Astrocyte (in vitro differentiated cells and primary cell): ENCODE results near the gene MVD. TPM values are rescaled to one million over a fixed set of nuclear protein-coding genes. Genes with fewer than 3 reads are reported as not detected.
"Not testable (repeated sequence)": the region's sequence is repeated elsewhere in the genome, so short reads cannot be mapped to it uniquely, and the experiment has no call there.

ENCODE experiments used
- DNase-seq: peaks from one replicate; pipeline ENCODE4 v3.0.0-alpha.2; 2010; ENCODE audit warnings: low read depth
- FAIRE-seq: peaks from 2 replicates; lab custom pipeline; 2011; peaks lifted over from hg19 to GRCh38; lab: Jason Lieb, UNC
- H2AFZ ChIP-seq: 2 replicates; pipeline ENCODE4 v1.6.0; 2012; ENCODE audit warnings: low read depth, low read length, inconsistent platforms
- H3K27ac ChIP-seq: 2 replicates; pipeline ENCODE4 v1.5.1; 2011; ENCODE audit warnings: low read depth, low read length, inconsistent platforms
- H3K27me3 ChIP-seq: 2 replicates; pipeline ENCODE4 v1.6.0; 2011; ENCODE audit warnings: low read length, inconsistent platforms; ENCODE audit not compliant: insufficient read depth
- H3K36me3 ChIP-seq: 2 replicates; pipeline ENCODE4 v1.5.1; 2011; ENCODE audit warnings: low read length, inconsistent platforms; ENCODE audit not compliant: insufficient read depth
- H3K4me1 ChIP-seq: 2 replicates; pipeline ENCODE4 v1.5.1; 2011; ENCODE audit warnings: low read length, inconsistent platforms; ENCODE audit not compliant: insufficient read depth
- H3K4me2 ChIP-seq: 2 replicates; pipeline ENCODE4 v1.6.0; 2012; ENCODE audit warnings: low read length, inconsistent platforms
- H3K4me3 ChIP-seq: 2 replicates; pipeline ENCODE4 v1.5.1; 2011; ENCODE audit warnings: low read depth, mild to moderate bottlenecking, low read length, inconsistent platforms; ENCODE audit not compliant: insufficient read depth
- H3K79me2 ChIP-seq: 2 replicates; pipeline ENCODE4 v1.6.0; 2012; ENCODE audit warnings: mild to moderate bottlenecking, low read length, inconsistent platforms; ENCODE audit not compliant: insufficient read depth
- H3K9ac ChIP-seq: 2 replicates; pipeline ENCODE4 v1.6.0; 2012; ENCODE audit warnings: mild to moderate bottlenecking, low read length, inconsistent platforms
- H3K9me3 ChIP-seq: 2 replicates; pipeline ENCODE4 v1.5.1; 2012; ENCODE audit warnings: low read depth, mild to moderate bottlenecking, low read length, inconsistent platforms; ENCODE audit not compliant: insufficient read depth
- H4K20me1 ChIP-seq: 2 replicates; pipeline ENCODE4 v1.6.0; 2012; ENCODE audit warnings: low read length, inconsistent platforms; ENCODE audit not compliant: insufficient read depth
- H3K27ac Mint-ChIP-seq: one replicate; pipeline ENCODE4 v1.8.0; 2021; ENCODE audit warnings: mild to moderate bottlenecking, mixed read lengths; ENCODE audit not compliant: unreplicated experiment
- H3K27me3 Mint-ChIP-seq: one replicate; pipeline ENCODE4 v1.8.0; 2021; ENCODE audit warnings: low read depth, mixed read lengths; ENCODE audit not compliant: unreplicated experiment
- H3K36me3 Mint-ChIP-seq: one replicate; pipeline ENCODE4 v1.8.0; 2021; ENCODE audit warnings: low read depth, mixed read lengths; ENCODE audit not compliant: unreplicated experiment
- H3K4me1 Mint-ChIP-seq: one replicate; pipeline ENCODE4 v1.8.0; 2021; ENCODE audit warnings: low read depth, mixed read lengths; ENCODE audit not compliant: unreplicated experiment
- H3K4me3 Mint-ChIP-seq: one replicate; pipeline ENCODE4 v1.8.0; 2021; ENCODE audit warnings: mild to moderate bottlenecking, moderate library complexity, mixed read lengths; ENCODE audit not compliant: unreplicated experiment
- H3K9me3 Mint-ChIP-seq: one replicate; pipeline ENCODE4 v1.8.0; 2021; ENCODE audit warnings: mild to moderate bottlenecking, mixed read lengths; ENCODE audit not compliant: unreplicated experiment
- EZH2 ChIP-seq: IDR thresholded peaks from 2 replicates; pipeline ENCODE4 v1.6.1; 2012; ENCODE audit warnings: mild to moderate bottlenecking, low read length, inconsistent platforms; ENCODE audit not compliant: insufficient read depth
- total RNA-seq: library from RNA; stranded (reverse); gene quantifications from 2 replicates; pipeline ENCODE4 v1.2.1, GENCODE V29; 2021
- TF ChIP-seq, protein P1 (sequence below): IDR thresholded peaks from 2 replicates; pipeline ENCODE4 v1.5.1; 2011; ENCODE audit warnings: low read depth, mild to moderate bottlenecking, inconsistent platforms, low read length, moderate library complexity; ENCODE audit not compliant: insufficient read depth

MVD gene
- total RNA-seq, 1 donor from 2014 or later, result 63.9 TPM

DNA sequence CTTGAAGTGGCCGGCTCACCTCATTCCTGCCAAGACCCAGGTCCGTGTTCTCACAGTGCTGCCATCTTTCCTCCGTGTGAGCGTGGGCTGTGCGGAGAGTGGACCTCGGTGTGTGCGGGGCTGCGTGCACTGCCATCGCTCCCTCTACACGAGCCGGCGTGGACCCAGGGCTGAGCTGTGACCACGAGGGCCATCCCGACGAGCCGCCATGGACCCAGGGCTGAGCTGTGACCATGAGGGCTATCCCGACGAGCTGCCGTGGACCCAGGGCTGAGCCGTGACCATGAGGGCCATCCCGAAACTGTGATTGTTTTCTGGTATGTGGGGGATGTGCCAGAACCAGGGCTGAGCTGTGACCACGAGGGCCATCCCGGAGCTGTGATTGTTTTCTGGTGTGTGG is 8.9 kb upstream of the MVD start:
- FAIRE-seq (no peak), DNase-seq (no peak)
- Histone ChIP-seq H3K36me3 (no peaks in the 10 kb centered on the region), H3K9ac (no peak overlapping the region), H3K27ac (no peak overlapping the region), H3K9me3 (no peaks in the 10 kb centered on the region), H2AFZ (no peak overlapping the region), H4K20me1 (peaks cover 5% of the 10 kb centered on the region), H3K27me3 (no peaks in the 10 kb centered on the region), H3K79me2 (no peaks in the 10 kb centered on the region), H3K4me3 (no peak overlapping the region), H3K4me2 (no peak overlapping the region), H3K4me1 (no peaks in the 10 kb centered on the region)
- Mint-ChIP-seq H3K27ac (no peak overlapping the region), H3K36me3 (peaks cover 8% of the 10 kb centered on the region), H3K4me1 (peaks cover 2% of the 10 kb centered on the region), H3K9me3 (no peaks in the 10 kb centered on the region), H3K4me3 (no peak overlapping the region), H3K27me3 (no peaks in the 10 kb centered on the region)
- no peak for TF ChIP-seq EZH2
- TF ChIP-seq, protein P1, sequence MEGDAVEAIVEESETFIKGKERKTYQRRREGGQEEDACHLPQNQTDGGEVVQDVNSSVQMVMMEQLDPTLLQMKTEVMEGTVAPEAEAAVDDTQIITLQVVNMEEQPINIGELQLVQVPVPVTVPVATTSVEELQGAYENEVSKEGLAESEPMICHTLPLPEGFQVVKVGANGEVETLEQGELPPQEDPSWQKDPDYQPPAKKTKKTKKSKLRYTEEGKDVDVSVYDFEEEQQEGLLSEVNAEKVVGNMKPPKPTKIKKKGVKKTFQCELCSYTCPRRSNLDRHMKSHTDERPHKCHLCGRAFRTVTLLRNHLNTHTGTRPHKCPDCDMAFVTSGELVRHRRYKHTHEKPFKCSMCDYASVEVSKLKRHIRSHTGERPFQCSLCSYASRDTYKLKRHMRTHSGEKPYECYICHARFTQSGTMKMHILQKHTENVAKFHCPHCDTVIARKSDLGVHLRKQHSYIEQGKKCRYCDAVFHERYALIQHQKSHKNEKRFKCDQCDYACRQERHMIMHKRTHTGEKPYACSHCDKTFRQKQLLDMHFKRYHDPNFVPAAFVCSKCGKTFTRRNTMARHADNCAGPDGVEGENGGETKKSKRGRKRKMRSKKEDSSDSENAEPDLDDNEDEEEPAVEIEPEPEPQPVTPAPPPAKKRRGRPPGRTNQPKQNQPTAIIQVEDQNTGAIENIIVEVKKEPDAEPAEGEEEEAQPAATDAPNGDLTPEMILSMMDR, result no peak

DNA sequence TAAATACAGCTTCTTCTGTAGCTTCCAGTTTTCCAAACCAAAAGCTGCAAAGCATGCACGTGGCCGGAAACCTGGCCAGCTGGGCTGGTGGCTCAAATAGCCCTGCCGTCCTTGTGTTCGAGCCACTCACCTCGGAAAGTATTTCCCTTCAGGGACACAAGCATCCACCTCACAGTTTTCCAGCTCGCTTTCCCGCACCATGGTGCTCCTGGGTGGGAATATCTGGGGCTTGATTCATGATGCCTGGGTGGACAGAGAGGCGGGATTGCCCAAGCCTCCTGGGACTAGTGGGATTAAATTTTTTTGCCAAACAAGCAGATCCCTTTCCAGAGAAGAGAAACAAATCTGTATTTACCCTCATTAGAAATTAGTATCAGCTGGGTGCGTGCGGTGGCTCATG is 7.1 kb upstream of the MVD start:
- no peak for TF ChIP-seq EZH2
- TF ChIP-seq, protein P1, result no peak
- no peak for FAIRE-seq
- H3K4me3 Mint-ChIP-seq, result no peak overlapping the region

DNA sequence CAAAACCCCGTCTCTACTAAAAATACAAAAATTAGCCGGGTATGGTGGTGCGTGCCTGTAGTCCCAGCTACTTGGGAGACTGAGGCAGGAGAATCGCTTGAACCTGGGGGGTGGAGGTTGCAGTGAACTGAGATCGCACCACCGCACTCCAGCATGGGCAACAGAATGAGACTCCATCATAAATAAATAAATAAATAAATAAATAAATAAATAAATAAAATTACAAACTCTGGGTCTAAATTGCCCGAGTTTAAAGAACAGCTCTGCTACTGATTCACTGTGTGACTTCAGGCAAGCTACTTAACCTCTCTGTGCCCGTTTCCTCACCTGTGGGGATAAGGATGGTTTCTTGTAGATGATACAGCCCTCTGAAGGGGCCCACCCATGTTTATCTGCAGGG is 6.6 kb upstream of the MVD start:
- not testable (repeated sequence) for H3K27me3 ChIP-seq, H3K27ac Mint-ChIP-seq, H3K36me3 Mint-ChIP-seq, DNase-seq, H3K4me1 ChIP-seq, H3K4me3 ChIP-seq, H3K4me1 Mint-ChIP-seq, H2AFZ ChIP-seq, H3K79me2 ChIP-seq, H3K9me3 Mint-ChIP-seq, FAIRE-seq, H4K20me1 ChIP-seq, H3K27ac ChIP-seq, H3K4me3 Mint-ChIP-seq, H3K9ac ChIP-seq, H3K9me3 ChIP-seq, H3K4me2 ChIP-seq, H3K27me3 Mint-ChIP-seq, H3K36me3 ChIP-seq

More for the DNA sequence above, 7.1 kb upstream of the MVD start:
- Mint-ChIP-seq H3K27ac (no peak overlapping the region), H3K36me3 (peaks cover 8% of the 10 kb centered on the region), H3K27me3 (no peaks in the 10 kb centered on the region), H3K4me1 (peaks cover 2% of the 10 kb centered on the region), H3K9me3 (no peaks in the 10 kb centered on the region)
- no peak overlapping the region for H3K27ac ChIP-seq
- no peaks in the 10 kb centered on the region for H3K4me1 ChIP-seq
- no peak overlapping the region for H2AFZ ChIP-seq
- H3K79me2 ChIP-seq, result peaks cover under 1% of the 10 kb centered on the region
- H3K4me2 ChIP-seq, result no peak overlapping the region
- DNase-seq, result no peak
- H3K36me3 ChIP-seq, result no peaks in the 10 kb centered on the region
- H4K20me1 ChIP-seq, result peaks cover 5% of the 10 kb centered on the region
- H3K9me3 ChIP-seq, result no peaks in the 10 kb centered on the region
- no peak overlapping the region for H3K4me3 ChIP-seq
- no peaks in the 10 kb centered on the region for H3K27me3 ChIP-seq
- H3K9ac ChIP-seq, result no peak overlapping the region
